Omental fat pad (tissue), 4 donors: ENCODE results near the gene GPS1. TPM values are rescaled to one million over a fixed set of nuclear protein-coding genes. Genes with fewer than 3 reads are reported as not detected.

Experiments
- ATAC-seq: fragments of 150-250 bp; one replicate; pipeline ENCODE4 v1.9.1; 2016; ENCODE audit warnings: mild to moderate bottlenecking, moderate library complexity; ENCODE audit not compliant: low FRiP score
- DNase-seq: peaks from one replicate; pipeline ENCODE4 v3.0.0-alpha.2; 2019; ENCODE audit warnings: low spot score
- CTCF ChIP-seq, 3 donors: fragments of 450-650 bp; IDR thresholded peaks; one replicate each; pipeline ENCODE4 v1.5.1; 2016 to 2017; ENCODE audit warnings: antibody characterized with exemption in 3 of 3, mild to moderate bottlenecking in 3 of 3, moderate library complexity in 2 of 3
- total RNA-seq, 4 donors: library from RNA; depleted of rRNA; stranded (reverse); fragments of >200 nt; gene quantifications; one replicate each; pipeline ENCODE4 v1.1.0, GENCODE V29; 2016

The GPS1 gene
- total RNA-seq, 4 donors from 2014 or later: 67.3 to 86.8 (median 81.4) TPM

GRCh38 chr17:82019690-82020571 is 31.8 kb upstream of the GPS1 start:
- no peak for ATAC-seq
- peak in 1 of 3 donors; percentile 16 for TF ChIP-seq CTCF (IDR thresholded peaks at IDR 0.05)

GRCh38 chr17:82020572-82021106 is 31.1 kb upstream of the GPS1 start:
- no peak for TF ChIP-seq CTCF (IDR thresholded peaks at IDR 0.05)
- ATAC-seq (no peak), DNase-seq (no peak)

More at GRCh38 chr17:82019690-82020571, 31.8 kb upstream of the GPS1 start:
- DNase-seq: no peak

- DNase-seq: no peak
- ATAC-seq: no peak
- no peak for TF ChIP-seq CTCF (IDR thresholded peaks at IDR 0.05)
Observed at GRCh38 chr17:82021107-82021899, 30.4 kb upstream of the GPS1 start.

- DNase-seq: no peak
- ATAC-seq: no peak
- no peak for TF ChIP-seq CTCF (IDR thresholded peaks at IDR 0.05)
Observed at GRCh38 chr17:82021900-82022309, 29.8 kb upstream of the GPS1 start.

- TF ChIP-seq CTCF (IDR thresholded peaks at IDR 0.05): no peak
- DNase-seq (no peak), ATAC-seq (peak; percentile 0)
Observed at GRCh38 chr17:82022310-82022980, 29.3 kb upstream of the GPS1 start, which contains the start of gene CENPX. Gene CENPX (minus strand): TSS chr17:82022878. CDS start chr17:82022861, 17 bp downstream.

- ATAC-seq (peak; percentile 97), DNase-seq (peak; percentile 99)
- no peak for TF ChIP-seq CTCF (IDR thresholded peaks at IDR 0.05)
Observed at GRCh38 chr17:82022981-82023446, 28.7 kb upstream of the GPS1 start, which contains the start of gene LRRC45. Gene LRRC45 (plus strand): TSS chr17:82023305. CDS start chr17:82023644, 339 bp downstream.
